Breast epithelium (tissue), 3 donors: Measurements from ENCODE around the gene FGF2.

ENCODE experiments used
- POLR2AphosphoS5 ChIP-seq, 3 donors: sonication (generic); formaldehyde crosslinking; IDR thresholded peaks; one replicate each; pipeline ENCODE4 v1.6.1; 2017; ENCODE audit warnings: antibody characterized with exemption in 3 of 3
- TF ChIP-seq, protein P1 (sequence below), 3 donors: fragments of 450-650 bp; IDR thresholded peaks; one replicate each; pipeline ENCODE4 v1.5.1; 2016 to 2017; ENCODE audit warnings: antibody characterized with exemption in 3 of 3, mild to moderate bottlenecking in 3 of 3, moderate library complexity in 3 of 3

DNA sequence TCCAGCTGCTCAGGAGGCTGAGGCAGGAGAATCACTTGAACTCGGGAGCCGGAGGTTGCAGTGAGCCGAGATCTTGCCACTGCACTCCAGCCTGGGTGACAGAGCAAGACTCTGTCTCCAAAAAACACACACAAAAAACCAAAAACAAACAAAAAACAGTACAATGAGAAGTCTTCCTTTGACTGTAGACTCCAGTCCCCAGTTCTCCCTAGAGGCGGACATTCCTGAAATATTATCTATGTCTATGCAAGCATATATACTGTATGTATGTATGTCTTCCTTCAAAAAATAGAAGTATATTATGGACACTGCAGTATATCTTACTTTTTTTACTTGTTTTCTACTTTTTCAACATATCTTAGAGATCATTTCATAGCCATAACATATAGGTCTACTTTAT, 10.2 kb upstream of the FGF2 start:
- no peak for TF ChIP-seq POLR2AphosphoS5 (IDR thresholded peaks at IDR 0.05)
- TF ChIP-seq, protein P1, sequence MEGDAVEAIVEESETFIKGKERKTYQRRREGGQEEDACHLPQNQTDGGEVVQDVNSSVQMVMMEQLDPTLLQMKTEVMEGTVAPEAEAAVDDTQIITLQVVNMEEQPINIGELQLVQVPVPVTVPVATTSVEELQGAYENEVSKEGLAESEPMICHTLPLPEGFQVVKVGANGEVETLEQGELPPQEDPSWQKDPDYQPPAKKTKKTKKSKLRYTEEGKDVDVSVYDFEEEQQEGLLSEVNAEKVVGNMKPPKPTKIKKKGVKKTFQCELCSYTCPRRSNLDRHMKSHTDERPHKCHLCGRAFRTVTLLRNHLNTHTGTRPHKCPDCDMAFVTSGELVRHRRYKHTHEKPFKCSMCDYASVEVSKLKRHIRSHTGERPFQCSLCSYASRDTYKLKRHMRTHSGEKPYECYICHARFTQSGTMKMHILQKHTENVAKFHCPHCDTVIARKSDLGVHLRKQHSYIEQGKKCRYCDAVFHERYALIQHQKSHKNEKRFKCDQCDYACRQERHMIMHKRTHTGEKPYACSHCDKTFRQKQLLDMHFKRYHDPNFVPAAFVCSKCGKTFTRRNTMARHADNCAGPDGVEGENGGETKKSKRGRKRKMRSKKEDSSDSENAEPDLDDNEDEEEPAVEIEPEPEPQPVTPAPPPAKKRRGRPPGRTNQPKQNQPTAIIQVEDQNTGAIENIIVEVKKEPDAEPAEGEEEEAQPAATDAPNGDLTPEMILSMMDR (IDR thresholded peaks at IDR 0.05), result no peak
